ENCODE measurements around the gene PDXDC1. TPM values are rescaled to one million over a fixed set of nuclear protein-coding genes. Genes with fewer than 3 reads are reported as not detected.

Gene PDXDC1
- total RNA-seq, 4 donors from 2014 or later, result 131 to 247 (median 201) TPM

Small RNAs within 50 kb of the gene (small RNA-seq; reads per million reads assigned to genes)
- 0 reads per million in 2 donors for gene AC138932.4
- 0 reads per million in 2 donors for gene MIR1972-1
- gene MIR3180-4, result 0 reads per million in 2 donors
- gene MIR6511A1, result 0 reads per million in 2 donors
- gene MIR6770-1, result 0 reads per million in 2 donors
- gene RF00019, result 0 reads per million in 2 donors

Other genes starting within 250 kb of the PDXDC1 start
- gene NPIPA2, start 232.5 kb upstream of the PDXDC1 start, total RNA-seq, result 1 to 10 TPM in 1 of 4 donors, not detected in 3; 1.1 TPM
- gene NOMO1, start 141.3 kb upstream of the PDXDC1 start, total RNA-seq, result 10 to 100 TPM; 15.7 to 68.5 (median 59.2) TPM
- 100 to 1,000 TPM in 2 of 4 donors, 10 to 100 TPM in 2; 39.2 to 148 (median 90.3) TPM for gene NPIPA1, start 37.6 kb upstream of the PDXDC1 start, total RNA-seq
- 100 to 1,000 TPM in 1 of 4 donors, 10 to 100 TPM in 3; 20.5 to 115 (median 27.9) TPM for gene NTAN1, start 81.0 kb downstream of the PDXDC1 start, total RNA-seq
- 10 to 100 TPM; 10.9 to 46.2 (median 18.7) TPM for gene RRN3, start 119.2 kb downstream of the PDXDC1 start, total RNA-seq